GM13977 (cell line): ENCODE measurements around the gene NOL4L.

Experiments
- DNase-seq: peaks from one replicate; pipeline ENCODE4 v3.0.0; 2012; ENCODE audit warnings: low spot score
- CTCF ChIP-seq: IDR thresholded peaks from 2 replicates; pipeline ENCODE4 v1.5.1; 2012; ENCODE audit warnings: mild to moderate bottlenecking, control low read depth; ENCODE audit not compliant: insufficient read depth; ENCODE audit errors: extremely low read depth, missing control alignments
- in situ Hi-C: fragments of 300-500 bp; cut with MboI; formaldehyde crosslinking; loops from one replicate; pipeline ENCODE4 v1.12.0; 2022; ENCODE audit warnings: low sequenced_read_pairs, low pct_unique_long_range_greater_than_20kb, mixed read lengths, inconsistent platforms; ENCODE audit not compliant: unreplicated experiment

The NOL4L gene

GRCh38 chr20:32524829-32525501, 60.2 kb downstream of the NOL4L start:
- no peak for TF ChIP-seq CTCF

GRCh38 chr20:32523613-32524213, 61.4 kb downstream of the NOL4L start:
- in situ Hi-C loops: loop anchor here (10.0 kb wide), 1 partner anchor 121 kb away; no protein-coding TSS in a partner anchor
- no peak for DNase-seq
- TF ChIP-seq CTCF: no peak

More at GRCh38 chr20:32524829-32525501, 60.2 kb downstream of the NOL4L start:
- in situ Hi-C loops: loop anchor here (10.0 to 25.0 kb wide), 2 partner anchors 120 to 262 kb away; no protein-coding TSS in a partner anchor
- DNase-seq: no peak

DNA sequence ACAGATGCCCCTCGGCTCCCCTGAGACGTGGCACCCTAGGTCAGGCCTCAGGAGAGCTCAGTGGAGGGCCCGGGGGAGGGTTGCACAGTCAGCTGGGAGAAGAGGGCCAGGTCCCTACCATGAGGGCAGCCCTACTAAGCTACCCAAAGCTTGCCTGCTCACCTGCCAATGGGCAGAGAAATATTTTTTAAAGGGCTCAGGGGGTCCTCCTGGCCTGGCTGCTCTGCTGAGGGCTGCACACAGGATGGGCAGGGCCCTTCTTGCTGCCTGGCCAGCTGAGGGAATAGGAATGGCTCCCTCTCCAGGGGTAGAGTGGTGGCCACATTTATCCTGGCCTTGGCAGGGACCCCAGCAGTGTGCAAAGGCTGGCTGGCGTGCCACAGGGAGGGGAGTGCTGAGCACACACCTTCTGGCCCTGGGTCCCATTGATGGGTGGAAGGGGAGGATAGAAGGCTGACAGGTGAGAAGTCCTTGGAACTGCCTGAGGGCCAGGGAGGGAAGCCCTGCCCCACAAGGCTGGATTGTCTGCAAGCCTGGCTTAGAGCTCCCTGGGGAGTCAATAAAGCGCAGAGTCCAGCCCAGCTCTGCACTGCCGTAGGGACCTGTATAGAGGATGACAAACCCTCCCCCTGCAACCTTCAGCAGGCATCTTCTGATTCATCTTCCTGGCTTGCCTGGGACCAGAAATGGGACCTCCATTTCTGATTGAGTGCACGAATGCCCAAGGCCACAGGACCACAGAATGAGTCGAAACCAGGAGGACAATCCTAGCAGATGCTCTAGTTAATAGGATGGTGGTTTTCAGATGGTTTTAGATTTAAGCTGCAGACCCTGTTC, 62.1 kb downstream of the NOL4L start:
- DNase-seq: no peak
- in situ Hi-C loops: loop anchor here (10.0 kb wide), 1 partner anchor 122 kb away; no protein-coding TSS in a partner anchor
- TF ChIP-seq CTCF: no peak

DNA sequence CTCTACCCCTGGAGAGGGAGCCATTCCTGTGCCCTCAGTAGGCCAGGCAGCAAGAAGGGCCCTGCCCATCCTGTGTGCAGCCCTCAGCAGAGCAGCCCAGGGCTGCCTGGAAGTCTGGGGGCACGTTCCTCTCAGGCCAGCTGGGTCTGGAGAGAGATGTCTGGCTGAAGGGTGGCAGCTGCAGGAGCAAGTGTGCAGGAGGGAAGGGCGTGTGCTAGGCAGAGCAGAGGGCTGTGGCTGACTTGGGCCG, 62.7 kb downstream of the NOL4L start:
- in situ Hi-C loops: loop anchor here (10.0 kb wide), 1 partner anchor 122 kb away; no protein-coding TSS in a partner anchor
- DNase-seq: no peak
- no peak for TF ChIP-seq CTCF

GRCh38 chr20:32521780-32522525, 63.2 kb downstream of the NOL4L start:
- TF ChIP-seq CTCF: peak; percentile 83
- in situ Hi-C loops: loop anchor here (10.0 kb wide), 1 partner anchor 123 kb away; no protein-coding TSS in a partner anchor
- peak; percentile 77 for DNase-seq

- no peak for TF ChIP-seq CTCF
- DNase-seq: no peak
- in situ Hi-C loops: loop anchor here (10.0 kb wide), 1 partner anchor 124 kb away; no protein-coding TSS in a partner anchor
These were observed 64.3 kb downstream of the NOL4L start for GRCh38 chr20:32520927-32521203.
